Lower leg skin (tissue), 3 donors: Measurements from ENCODE around the gene CDC42SE1.

Experiments used
- CTCF ChIP-seq, 3 donors: fragments of 450-650 bp; IDR thresholded peaks; one replicate each; pipeline ENCODE4 v1.5.1; 2016; ENCODE audit warnings: antibody characterized with exemption in 3 of 3, mild to moderate bottlenecking in 3 of 3, moderate library complexity in 2 of 3
- POLR2A ChIP-seq, 2 donors: fragments of 450-650 bp; IDR thresholded peaks; one replicate each; pipeline ENCODE4 v1.6.1; 2016 to 2017; ENCODE audit warnings: antibody characterized with exemption in 2 of 2, mild to moderate bottlenecking in 1 of 2, moderate library complexity in 1 of 2

GRCh38 chr1:151002611-151003010 is 56.8 kb downstream of the CDC42SE1 start:
- TF ChIP-seq CTCF (IDR thresholded peaks at IDR 0.05) (no peak), POLR2A (IDR thresholded peaks at IDR 0.05) (no peak)
